Femur (tissue), 1 donor: ENCODE data around the gene PGM1.
"Not testable (repeated sequence)": the region's sequence is repeated elsewhere in the genome, so short reads cannot be mapped to it uniquely, and the experiment has no call there.

Source experiments
- DNase-seq: peaks from one replicate; pipeline ENCODE4 v3.0.0-alpha.2; 2017

The PGM1 gene

GRCh38 chr1:63593303-63593885 is at the start of gene PGM1:
Gene PGM1, plus strand, starts transcription at chr1:63593411. Its CDS starts 78 bp downstream, at chr1:63593489.
- DNase-seq, result peak; percentile 87

GRCh38 chr1:63545780-63546179 is 47.4 kb upstream of the PGM1 start:
- DNase-seq, result no peak

GRCh38 chr1:63547621-63548294 is 45.5 kb upstream of the PGM1 start:
- no peak for DNase-seq

GRCh38 chr1:63548303-63548702 is 44.9 kb upstream of the PGM1 start:
- DNase-seq, result no peak

- DNase-seq, result no peak
These were observed 44.3 kb upstream of the PGM1 start for GRCh38 chr1:63548877-63549276.

GRCh38 chr1:63555480-63555879 is 37.7 kb upstream of the PGM1 start:
- no peak for DNase-seq

GRCh38 chr1:63557365-63557987 is 35.7 kb upstream of the PGM1 start:
- DNase-seq, result peak; percentile 19

- DNase-seq, result no peak
These were observed 33.9 kb upstream of the PGM1 start for GRCh38 chr1:63559357-63559756.

- no peak for DNase-seq
These were observed 29.5 kb upstream of the PGM1 start for GRCh38 chr1:63563745-63564144.

- DNase-seq, result no peak
These were observed 24.1 kb upstream of the PGM1 start for GRCh38 chr1:63569068-63569467.

- no peak for DNase-seq
These were observed 23.4 kb upstream of the PGM1 start for GRCh38 chr1:63569640-63570316.

- not testable (repeated sequence) for DNase-seq
These were observed 20.5 kb upstream of the PGM1 start for GRCh38 chr1:63572686-63573085.

- not testable (repeated sequence) for DNase-seq
These were observed 18.9 kb upstream of the PGM1 start for GRCh38 chr1:63574203-63574796.

GRCh38 chr1:63575340-63575826 is 17.8 kb upstream of the PGM1 start:
- no peak for DNase-seq

- not testable (repeated sequence) for DNase-seq
These were observed 6.9 kb upstream of the PGM1 start for GRCh38 chr1:63586326-63586725.

GRCh38 chr1:63590166-63590560 is 3.0 kb upstream of the PGM1 start:
- DNase-seq, result no peak

- no peak for DNase-seq
These were observed 492 bp upstream of the PGM1 start for GRCh38 chr1:63592536-63593302.

GRCh38 chr1:63593886-63594605 is 835 bp downstream of the PGM1 start:
- peak; percentile 76 for DNase-seq

GRCh38 chr1:63595435-63595834 is 2.2 kb downstream of the PGM1 start:
- DNase-seq, result no peak

GRCh38 chr1:63599799-63600198 is 6.6 kb downstream of the PGM1 start:
- no peak for DNase-seq

GRCh38 chr1:63600248-63600647 is 7.0 kb downstream of the PGM1 start:
- no peak for DNase-seq

- no peak for DNase-seq
These were observed 7.8 kb downstream of the PGM1 start for GRCh38 chr1:63601061-63601460.
